HepG2 (cell line): ENCODE measurements around the gene PPP4R1. TPM values are rescaled to one million over a fixed set of nuclear protein-coding genes. Genes with fewer than 3 reads are reported as not detected.

Source experiments
- ATAC-seq: fragments of 200-7000 bp; cut with Tn5 transposase; 3 replicates; pipeline ENCODE4 v1.9.1; 2020; ENCODE audit warnings: mild to moderate bottlenecking, moderate library complexity
- BruUV-seq: library from RNA; stranded (reverse); fragments of 400-500 nt; replicated peaks from 2 replicates; lab custom pipeline; 2021; lab: Mats Ljungman, UMichigan
- CTCF ChIA-PET: fragments of 300-600 bp; formaldehyde crosslinking; extraction: SDS; loops from one replicate; lab custom pipeline; 2021; ENCODE audit warnings: low total read pairs, inconsistent platforms, low intra/inter-chr PET ratio; lab: Yijun Ruan, JAX
- POLR2A ChIA-PET: fragments of 350-600 bp; sonication (Branson Sonifier 250); formaldehyde crosslinking; loops from one replicate; lab custom pipeline; 2020; ENCODE audit warnings: antibody characterized with exemption, inconsistent platforms; lab: Yijun Ruan, JAX
- DNase-seq: peaks from one replicate; pipeline ENCODE4 v3.0.0-alpha.2; 2015; ENCODE audit warnings: low spot score
- FAIRE-seq: peaks from 3 replicates; lab custom pipeline; 2011; peaks lifted over from hg19 to GRCh38; lab: Jason Lieb, UNC
- H2AFZ ChIP-seq: one replicate; pipeline ENCODE4 v1.6.1; 2011; ENCODE audit warnings: low read length, inconsistent platforms
- H3K27ac ChIP-seq: fragments of 300-600 bp; 3 replicates; pipeline ENCODE4 v1.8.0; 2011; ENCODE audit warnings: mixed run types, mild to moderate bottlenecking, mixed read lengths, low read length, inconsistent platforms; ENCODE audit not compliant: insufficient read depth; ENCODE audit errors: extremely low read length
- H3K27me3 ChIP-seq, 2 experiments: fragments of 200-600 bp in 1 of 2; 2 replicates in 1 of 2; 3 replicates in 1 of 2; pipeline versions ENCODE4 v1.6.0 to v1.8.0; 2011; ENCODE audit warnings: low read length in 2 of 2, mild to moderate bottlenecking in 2 of 2, moderate library complexity in 2 of 2, inconsistent platforms in 1 of 2; ENCODE audit not compliant: insufficient read depth in 2 of 2, control insufficient read depth in 1 of 2
- H3K36me3 ChIP-seq, 2 experiments: fragments of 200-600 bp in 1 of 2; replicated peaks in 1 of 2; 2 replicates in 1 of 2; 3 replicates in 1 of 2; pipeline versions ENCODE4 v1.5.1 to v1.8.0; 2011; ENCODE audit warnings: low read length in 2 of 2, inconsistent platforms in 1 of 2; ENCODE audit not compliant: insufficient read depth in 2 of 2, control insufficient read depth in 1 of 2
- H3K4me1 ChIP-seq: 2 replicates; pipeline ENCODE4 v1.5.1; 2012; ENCODE audit warnings: low read length, inconsistent platforms; ENCODE audit not compliant: insufficient read depth
- H3K4me2 ChIP-seq: 2 replicates; pipeline ENCODE4 v1.6.0; 2011; ENCODE audit warnings: low read depth, low read length, inconsistent platforms
- H3K4me3 ChIP-seq, 3 experiments: fragments of 200-600 bp in 1 of 3; sonication (generic), shearing (Covaris generic) in 1 of 3; replicated peaks in 1 of 3; 2 replicates each; pipeline ENCODE4 v1.5.1; 2011 to 2016; ENCODE audit warnings: low read length in 3 of 3, inconsistent platforms in 2 of 3, low read depth in 2 of 3, mild to moderate bottlenecking in 2 of 3, control low read depth in 1 of 3, mixed read lengths in 1 of 3; ENCODE audit not compliant: insufficient read depth in 1 of 3
- H3K79me2 ChIP-seq: one replicate; pipeline ENCODE4 v1.6.1; 2011; ENCODE audit warnings: low read length, inconsistent platforms; ENCODE audit not compliant: insufficient read depth
- H3K9ac ChIP-seq: 2 replicates; pipeline ENCODE4 v1.6.0; 2011; ENCODE audit warnings: mild to moderate bottlenecking, low read depth, low read length, inconsistent platforms; ENCODE audit not compliant: insufficient read depth
- H3K9me3 ChIP-seq: 2 replicates; pipeline ENCODE4 v1.5.1; 2012; ENCODE audit warnings: mild to moderate bottlenecking, low read length
- H4K20me1 ChIP-seq: 2 replicates; pipeline ENCODE4 v1.6.0; 2011; ENCODE audit warnings: inconsistent platforms, mild to moderate bottlenecking, low read length, moderate library complexity; ENCODE audit not compliant: insufficient read depth
- CREB1 ChIP-seq, 2 experiments: fragments of 450-650 bp in 1 of 2; IDR thresholded peaks; 2 replicates each; pipeline ENCODE4 v1.6.1; 2016 to 2017; ENCODE audit warnings: control low read depth in 1 of 2, mild to moderate bottlenecking in 1 of 2, missing compliant biosample characterization in 1 of 2, missing genetic modification characterization in 1 of 2
- ETV5 ChIP-seq: IDR thresholded peaks from 2 replicates; pipeline ENCODE4 v1.6.1; 2018; ENCODE audit warnings: missing biosample characterization, missing genetic modification reagents, inconsistent platforms, borderline replicate concordance
- IRX3 ChIP-seq: sonication (generic); formaldehyde crosslinking; IDR thresholded peaks from 2 replicates; pipeline ENCODE4 v1.8.1; 2023; ENCODE audit warnings: mild to moderate bottlenecking, low read depth, missing genetic modification reagents, borderline replicate concordance
- KLF6 ChIP-seq: IDR thresholded peaks from 2 replicates; pipeline ENCODE4 v1.8.0; 2016; ENCODE audit warnings: missing biosample characterization, missing genetic modification reagents
- MAFF ChIP-seq: IDR thresholded peaks from 2 replicates; pipeline ENCODE4 v1.6.1; 2011; ENCODE audit warnings: low read depth, low read length, improper control_type of control experiment
- REL ChIP-seq: sonication (generic); formaldehyde crosslinking; conservative IDR thresholded peaks from 2 replicates; pipeline ENCODE4 v1.8.0; 2022; ENCODE audit warnings: mild to moderate bottlenecking, missing genetic modification reagents, moderate library complexity
- REPIN1 ChIP-seq: sonication (generic); formaldehyde crosslinking; IDR thresholded peaks from 2 replicates; pipeline ENCODE4 v1.8.0; 2022; ENCODE audit warnings: missing genetic modification reagents, low read depth, mild to moderate bottlenecking, borderline replicate concordance
- ZFP36 ChIP-seq: fragments of 150-350 bp; IDR thresholded peaks from 2 replicates; pipeline ENCODE4 v1.6.1; 2018; ENCODE audit warnings: borderline replicate concordance, low read length, low read depth; ENCODE audit not compliant: partially characterized antibody
- ZMYM3 ChIP-seq: sonication (generic); formaldehyde crosslinking; IDR thresholded peaks from 2 replicates; pipeline ENCODE4 v1.5.1; 2020; ENCODE audit warnings: mild to moderate bottlenecking, missing genetic modification reagents
- ZSCAN29 ChIP-seq: sonication (generic); formaldehyde crosslinking; conservative IDR thresholded peaks from 2 replicates; pipeline ENCODE4 v1.4.0; 2020; ENCODE audit warnings: mild to moderate bottlenecking, missing genetic modification reagents
- WGBS: methylation state at CpG from one replicate; pipeline ENCODE4 v1.1.6; 2017; ENCODE audit warnings: low lambda C conversion rate; 5-methylcytosine and 5-hydroxymethylcytosine counted together
- in situ Hi-C: cut with HindIII; loops from 2 replicates; pipeline ENCODE4 v1.10.0; 2017; ENCODE audit warnings: low pct_unique_long_range_greater_than_20kb; ENCODE audit not compliant: extremely low pct_ligation_motif_present
- intact Hi-C: fragments of 100-400 bp; cut with micrococcal nuclease; formaldehyde crosslinking; loops from one replicate; pipeline ENCODE4 v1.10.0; 2022; ENCODE audit not compliant: unreplicated experiment
- polyA plus RNA-seq, 8 experiments: library from polyadenylated mRNA; depleted of rRNA in 3 of 8; stranded (reverse) in 7 of 8; unstranded in 1 of 8; fragments of >200 nt; fragmentation: Illumina TruSeq in 4 of 8; extraction: Trizol in 4 of 8; gene quantifications; 2 replicates each; pipeline versions ENCODE4 v1.2.1 to v1.2.3, GENCODE V29; 2011 to 2016; ENCODE audit warnings: low read depth in 4 of 8, missing spikeins in 1 of 8, mixed read lengths in 1 of 8; ENCODE audit not compliant: insufficient read depth in 1 of 8
- total RNA-seq, 5 experiments: library from RNA; depleted of rRNA; stranded (reverse); fragments of >200 nt; fragmentation: Illumina TruSeq; extraction: Trizol; gene quantifications; 2 replicates each; pipeline ENCODE4 v1.2.3, GENCODE V29; 2016; ENCODE audit warnings: low read depth in 1 of 5
- TF ChIP-seq, protein P1 (sequence below): sonication (generic); formaldehyde crosslinking; IDR thresholded peaks from 2 replicates; pipeline ENCODE4 v1.4.0; 2020; ENCODE audit warnings: mild to moderate bottlenecking, missing genetic modification reagents
- TF ChIP-seq, protein P2 (sequence below): sonication (generic); formaldehyde crosslinking; IDR thresholded peaks from 2 replicates; pipeline ENCODE4 v1.8.1; 2023; ENCODE audit warnings: mild to moderate bottlenecking, moderate library complexity, missing genetic modification reagents
- TF ChIP-seq, protein P3 (sequence below): sonication (generic); formaldehyde crosslinking; IDR thresholded peaks from 2 replicates; pipeline ENCODE4 v1.4.0; 2020; ENCODE audit warnings: missing genetic modification reagents, borderline replicate concordance

Gene PPP4R1
- total and polyA plus RNA-seq, 2 of the 13 experiments (the other 11 are each of a cell fraction or from before 2014, with no cell fraction given), result 66.5 to 72.4 TPM

DNA sequence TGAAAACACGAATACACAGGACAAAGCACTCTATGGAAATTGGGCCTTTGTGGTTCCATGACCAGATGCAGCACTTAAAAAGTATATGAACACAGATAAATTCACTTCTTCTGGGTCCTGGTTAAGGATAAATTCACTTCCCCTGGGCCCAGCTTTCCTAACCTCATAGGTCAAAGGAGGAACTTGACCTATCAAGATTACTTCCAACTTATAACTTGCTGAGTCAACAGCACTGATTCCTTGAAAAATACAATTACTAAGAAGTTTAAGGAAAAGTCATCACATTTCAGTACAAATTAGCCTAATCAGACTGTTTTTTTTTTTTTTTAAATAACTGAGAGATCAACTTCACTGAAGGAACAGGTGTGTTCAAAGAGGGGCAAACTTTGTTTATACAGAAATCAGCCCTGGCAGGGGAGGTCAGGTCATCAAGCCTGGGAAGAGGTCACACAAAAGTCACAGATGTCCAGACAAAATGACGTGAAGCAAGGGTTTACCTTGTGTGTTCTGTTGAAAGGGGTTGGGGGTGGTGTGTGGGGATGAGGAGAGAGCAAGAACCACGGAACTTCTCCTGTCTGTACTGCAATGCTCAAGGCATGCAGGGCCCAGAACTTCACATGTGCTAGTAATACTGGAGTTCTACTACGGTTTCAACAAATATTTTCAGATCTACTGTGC is 55.8 kb downstream of the PPP4R1 start (continued):
- TF ChIP-seq MAFF (peak; percentile 66), REPIN1 (CRISPR knock-in tag) (no peak)

DNA sequence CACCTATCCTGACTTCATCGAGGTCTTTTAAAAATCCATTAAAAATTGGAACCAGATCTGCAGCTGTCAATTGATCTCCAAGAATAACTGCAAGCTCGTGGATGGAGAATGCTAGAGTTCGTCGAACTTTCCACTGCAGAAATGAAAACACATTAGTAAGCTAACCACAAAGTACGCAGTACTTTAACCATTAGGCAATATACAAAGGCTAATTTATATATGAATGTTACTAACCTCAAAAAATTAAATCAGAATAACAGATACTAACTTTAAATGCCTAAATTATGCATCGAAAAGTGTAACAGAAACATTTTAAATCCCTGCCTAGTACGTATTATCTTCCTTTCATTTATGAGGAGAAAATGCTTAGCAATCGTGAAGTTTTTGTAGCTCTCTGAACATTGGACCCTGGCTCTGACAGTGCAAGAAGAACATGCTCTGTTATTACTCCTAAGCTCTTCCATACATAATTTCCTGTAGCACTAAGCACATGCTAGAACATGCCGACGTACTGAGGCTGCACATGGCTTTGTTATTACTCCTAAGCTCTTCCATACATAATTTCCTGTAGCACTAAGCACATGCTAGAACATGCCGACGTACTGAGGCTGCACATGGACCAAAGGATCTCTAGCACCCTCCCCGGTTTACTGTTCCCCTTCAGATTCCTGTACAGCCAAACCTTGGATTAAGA is 57.0 kb downstream of the PPP4R1 start:
- Histone ChIP-seq H3K27me3 (no peaks in the 10 kb centered on the region), H3K9me3 (no peaks in the 10 kb centered on the region), H4K20me1 (no peaks in the 10 kb centered on the region), H3K4me2 (peak overlapping the region; percentile 18), H3K79me2 (no peaks in the 10 kb centered on the region), H3K27ac (peak overlapping the region; percentile 62), H2AFZ (no peak overlapping the region), H3K9ac (no peak overlapping the region; the same call in 1 of the 2 replicates), H3K4me3 (no peak overlapping the region), H3K36me3 (peaks cover 13 to 74% of the 10 kb centered on the region in 2 experiments), H3K4me1 (peaks cover 32% of the 10 kb centered on the region)
- ChIA-PET CTCF (no interaction called here), POLR2A (interaction anchor here (0.9 kb wide), 1 partner anchor 18 kb away, joined by 3 read pairs; no protein-coding TSS in a partner anchor)
- no TSS peak for BruUV-seq
- in situ Hi-C loops (no loop called here), intact Hi-C loops (no loop called here)
- WGBS, result 40% methylated on average over 13 of the region's 13 CpGs
- ATAC-seq (peak; percentile 90), DNase-seq (peak; percentile 59), FAIRE-seq (peak; percentile 68)
- TF ChIP-seq, protein P1, sequence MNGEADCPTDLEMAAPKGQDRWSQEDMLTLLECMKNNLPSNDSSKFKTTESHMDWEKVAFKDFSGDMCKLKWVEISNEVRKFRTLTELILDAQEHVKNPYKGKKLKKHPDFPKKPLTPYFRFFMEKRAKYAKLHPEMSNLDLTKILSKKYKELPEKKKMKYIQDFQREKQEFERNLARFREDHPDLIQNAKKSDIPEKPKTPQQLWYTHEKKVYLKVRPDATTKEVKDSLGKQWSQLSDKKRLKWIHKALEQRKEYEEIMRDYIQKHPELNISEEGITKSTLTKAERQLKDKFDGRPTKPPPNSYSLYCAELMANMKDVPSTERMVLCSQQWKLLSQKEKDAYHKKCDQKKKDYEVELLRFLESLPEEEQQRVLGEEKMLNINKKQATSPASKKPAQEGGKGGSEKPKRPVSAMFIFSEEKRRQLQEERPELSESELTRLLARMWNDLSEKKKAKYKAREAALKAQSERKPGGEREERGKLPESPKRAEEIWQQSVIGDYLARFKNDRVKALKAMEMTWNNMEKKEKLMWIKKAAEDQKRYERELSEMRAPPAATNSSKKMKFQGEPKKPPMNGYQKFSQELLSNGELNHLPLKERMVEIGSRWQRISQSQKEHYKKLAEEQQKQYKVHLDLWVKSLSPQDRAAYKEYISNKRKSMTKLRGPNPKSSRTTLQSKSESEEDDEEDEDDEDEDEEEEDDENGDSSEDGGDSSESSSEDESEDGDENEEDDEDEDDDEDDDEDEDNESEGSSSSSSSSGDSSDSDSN (CRISPR knock-in tag), result no peak
- TF ChIP-seq CREB1 (IDR thresholded peaks at IDR 0.05) (no peak), CREB1 (CRISPR knock-in tag; IDR thresholded peaks at IDR 0.05) (0 out of 2 replicates have a peak, but pooled peaks have one; percentile 8), ZSCAN29 (CRISPR knock-in tag) (no peak), REL (CRISPR knock-in tag) (no peak), ETV5 (CRISPR knock-in tag) (no peak), IRX3 (CRISPR knock-in tag) (no peak), KLF6 (CRISPR knock-in tag) (no peak), ZFP36 (no peak), ZMYM3 (CRISPR knock-in tag) (no peak)
- TF ChIP-seq, protein P2, sequence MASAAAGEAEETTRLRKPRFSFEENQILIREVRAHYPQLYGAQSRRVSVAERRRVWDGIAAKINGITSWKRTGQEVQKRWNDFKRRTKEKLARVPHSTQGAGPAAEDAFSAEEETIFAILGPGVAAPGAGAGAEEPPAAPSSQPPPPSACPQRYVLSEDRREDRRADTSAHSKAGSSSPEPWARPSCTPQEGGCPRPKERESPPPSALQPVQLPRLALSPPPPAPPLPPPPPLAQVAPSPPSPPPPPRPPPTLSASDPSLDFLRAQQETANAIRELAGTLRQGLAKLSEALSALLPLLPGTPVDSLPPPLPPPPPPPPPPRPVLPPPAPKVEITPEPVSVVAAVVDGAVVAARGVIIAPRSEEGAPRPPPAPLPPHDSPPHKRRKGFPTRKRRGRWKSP, result no peak
- TF ChIP-seq, protein P3, sequence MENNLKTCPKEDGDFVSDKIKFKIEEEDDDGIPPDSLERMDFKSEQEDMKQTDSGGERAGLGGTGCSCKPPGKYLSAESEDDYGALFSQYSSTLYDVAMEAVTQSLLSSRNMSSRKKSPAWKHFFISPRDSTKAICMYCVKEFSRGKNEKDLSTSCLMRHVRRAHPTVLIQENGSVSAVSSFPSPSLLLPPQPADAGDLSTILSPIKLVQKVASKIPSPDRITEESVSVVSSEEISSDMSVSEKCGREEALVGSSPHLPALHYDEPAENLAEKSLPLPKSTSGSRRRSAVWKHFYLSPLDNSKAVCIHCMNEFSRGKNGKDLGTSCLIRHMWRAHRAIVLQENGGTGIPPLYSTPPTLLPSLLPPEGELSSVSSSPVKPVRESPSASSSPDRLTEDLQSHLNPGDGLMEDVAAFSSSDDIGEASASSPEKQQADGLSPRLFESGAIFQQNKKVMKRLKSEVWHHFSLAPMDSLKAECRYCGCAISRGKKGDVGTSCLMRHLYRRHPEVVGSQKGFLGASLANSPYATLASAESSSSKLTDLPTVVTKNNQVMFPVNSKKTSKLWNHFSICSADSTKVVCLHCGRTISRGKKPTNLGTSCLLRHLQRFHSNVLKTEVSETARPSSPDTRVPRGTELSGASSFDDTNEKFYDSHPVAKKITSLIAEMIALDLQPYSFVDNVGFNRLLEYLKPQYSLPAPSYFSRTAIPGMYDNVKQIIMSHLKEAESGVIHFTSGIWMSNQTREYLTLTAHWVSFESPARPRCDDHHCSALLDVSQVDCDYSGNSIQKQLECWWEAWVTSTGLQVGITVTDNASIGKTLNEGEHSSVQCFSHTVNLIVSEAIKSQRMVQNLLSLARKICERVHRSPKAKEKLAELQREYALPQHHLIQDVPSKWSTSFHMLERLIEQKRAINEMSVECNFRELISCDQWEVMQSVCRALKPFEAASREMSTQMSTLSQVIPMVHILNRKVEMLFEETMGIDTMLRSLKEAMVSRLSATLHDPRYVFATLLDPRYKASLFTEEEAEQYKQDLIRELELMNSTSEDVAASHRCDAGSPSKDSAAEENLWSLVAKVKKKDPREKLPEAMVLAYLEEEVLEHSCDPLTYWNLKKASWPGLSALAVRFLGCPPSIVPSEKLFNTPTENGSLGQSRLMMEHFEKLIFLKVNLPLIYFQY (CRISPR knock-in tag), result no peak
